ENCODE data around the gene ANGPTL8.

ANGPTL8 gene

GRCh38 chr19:11203194-11204075 lies 36.0 kb upstream of the ANGPTL8 start:
- peak; percentile 57 to 64 for DNase-seq (ENCODE audit: low read depth in 2 of 2)

- DNase-seq (ENCODE audit: low read depth in 2 of 2): no peak
These were observed 35.3 kb upstream of the ANGPTL8 start for GRCh38 chr19:11204076-11204602.

GRCh38 chr19:11204943-11205349 lies 34.5 kb upstream of the ANGPTL8 start:
- DNase-seq (ENCODE audit: low read depth in 2 of 2): no peak

GRCh38 chr19:11205939-11206570 lies 33.4 kb upstream of the ANGPTL8 start:
- DNase-seq (ENCODE audit: low read depth in 2 of 2): no peak

- DNase-seq (ENCODE audit: low read depth in 2 of 2): no peak
These were observed 30.6 kb upstream of the ANGPTL8 start for GRCh38 chr19:11208561-11209471.

- DNase-seq (ENCODE audit: low read depth in 2 of 2): no peak
These were observed 29.4 kb upstream of the ANGPTL8 start for GRCh38 chr19:11209839-11210655.

- no peak for DNase-seq (ENCODE audit: low read depth in 2 of 2)
These were observed 28.8 kb upstream of the ANGPTL8 start for GRCh38 chr19:11210656-11210928.

GRCh38 chr19:11214387-11214786 lies 25.0 kb upstream of the ANGPTL8 start:
- no peak for DNase-seq (ENCODE audit: low read depth in 2 of 2)

- DNase-seq (ENCODE audit: low read depth in 2 of 2): no peak
These were observed 18.3 kb upstream of the ANGPTL8 start for GRCh38 chr19:11221082-11221598.

- no peak for DNase-seq (ENCODE audit: low read depth in 2 of 2)
These were observed 16.2 kb upstream of the ANGPTL8 start for GRCh38 chr19:11223200-11223599.

GRCh38 chr19:11224429-11224828 lies 15.0 kb upstream of the ANGPTL8 start:
- no peak for DNase-seq (ENCODE audit: low read depth in 2 of 2)

- no peak for DNase-seq (ENCODE audit: low read depth in 2 of 2)
These were observed 14.2 kb upstream of the ANGPTL8 start for GRCh38 chr19:11225172-11225571.

- DNase-seq (ENCODE audit: low read depth in 2 of 2): no peak
These were observed 13.6 kb upstream of the ANGPTL8 start for GRCh38 chr19:11225815-11226214.

GRCh38 chr19:11226716-11227166 lies 12.7 kb upstream of the ANGPTL8 start:
- no peak for DNase-seq (ENCODE audit: low read depth in 2 of 2)

GRCh38 chr19:11227195-11227886 lies 12.1 kb upstream of the ANGPTL8 start:
- no peak for DNase-seq (ENCODE audit: low read depth in 2 of 2)

- no peak for DNase-seq (ENCODE audit: low read depth in 2 of 2)
These were observed 8.6 kb upstream of the ANGPTL8 start for GRCh38 chr19:11230621-11231386.

- DNase-seq (ENCODE audit: low read depth in 2 of 2): no peak
These were observed 6.9 kb upstream of the ANGPTL8 start for GRCh38 chr19:11232555-11232954.

GRCh38 chr19:11233073-11233472 lies 6.3 kb upstream of the ANGPTL8 start:
- no peak for DNase-seq (ENCODE audit: low read depth in 2 of 2)

GRCh38 chr19:11234486-11235075 lies 4.8 kb upstream of the ANGPTL8 start:
- no peak for DNase-seq (ENCODE audit: low read depth in 2 of 2)
